Adipocyte (in vitro differentiated cells): Measurements from ENCODE around the gene CNDP2.
A peak's percentile ranks its signal among the peaks of the same experiment; 100 is the strongest.

Experiments used
- DNase-seq: peaks from one replicate; pipeline ENCODE4 v3.0.0-alpha.2; 2015; ENCODE audit warnings: low read depth
- H3K27me3 ChIP-seq: replicated peaks from 2 replicates; pipeline ENCODE4 v1.7.0; 2013; ENCODE audit warnings: mild to moderate bottlenecking, low read length, moderate library complexity; ENCODE audit not compliant: control insufficient read depth, insufficient read depth
- H3K36me3 ChIP-seq: 2 replicates; pipeline ENCODE4 v1.7.0; 2013; ENCODE audit warnings: low read length, mild to moderate bottlenecking, moderate library complexity; ENCODE audit not compliant: control insufficient read depth, insufficient read depth, severe bottlenecking
- H3K4me1 ChIP-seq: 2 replicates; pipeline ENCODE4 v1.7.0; 2013; ENCODE audit warnings: mild to moderate bottlenecking, low read length, moderate library complexity; ENCODE audit not compliant: control insufficient read depth, insufficient read depth
- H3K4me3 ChIP-seq: 2 replicates; pipeline ENCODE4 v1.7.0; 2013; ENCODE audit warnings: mild to moderate bottlenecking, low read length, moderate library complexity
- H3K9ac ChIP-seq: 2 replicates; pipeline ENCODE4 v1.7.0; 2013; ENCODE audit warnings: mild to moderate bottlenecking, low read length, moderate library complexity
- H3K9me3 ChIP-seq: 2 replicates; pipeline ENCODE4 v1.7.0; 2013; ENCODE audit warnings: mild to moderate bottlenecking, low read length, moderate library complexity; ENCODE audit not compliant: control insufficient read depth

The CNDP2 gene

DNA sequence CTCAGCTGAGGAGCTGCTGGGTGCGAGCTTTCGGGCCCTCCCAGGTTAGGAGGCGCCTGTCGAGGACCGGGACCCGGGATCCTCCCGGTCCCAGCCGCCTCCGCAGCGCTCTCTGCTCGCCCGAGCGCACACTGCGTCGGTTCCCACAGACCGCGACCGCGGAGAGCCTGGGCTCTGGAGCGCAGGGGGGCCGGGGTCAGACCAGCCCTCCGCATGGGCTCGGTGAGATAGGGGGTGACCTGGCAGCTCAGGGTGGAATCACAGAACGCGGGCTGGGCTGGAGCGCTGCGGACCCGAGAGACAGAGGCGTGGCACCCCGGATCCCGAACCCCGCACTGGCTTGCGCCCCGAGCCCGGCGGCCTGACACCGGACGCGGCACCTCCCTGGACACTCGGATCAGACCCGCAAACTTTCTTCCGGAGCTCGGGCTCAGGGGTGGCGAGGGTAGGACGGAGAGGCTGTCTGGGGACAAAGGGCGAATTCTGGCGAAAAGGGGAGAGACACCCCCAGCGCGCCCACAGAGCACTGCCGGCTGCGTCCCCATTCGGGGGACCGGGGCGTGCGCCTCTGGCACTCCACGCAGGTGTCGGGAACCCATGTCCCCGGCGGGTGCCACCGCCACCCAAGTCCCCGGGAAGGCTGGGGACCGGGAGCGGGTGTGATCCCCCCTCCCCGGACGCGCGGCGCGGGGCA lies 39.7 kb upstream of the CNDP2 start:
- DNase-seq, result no peak
- Histone ChIP-seq H3K4me3 (no peak overlapping the region), H3K27me3 (peaks cover 72% of the 10 kb centered on the region), H3K9ac (no peak overlapping the region), H3K9me3 (no peaks in the 10 kb centered on the region), H3K36me3 (no peaks in the 10 kb centered on the region), H3K4me1 (no peaks in the 10 kb centered on the region)

DNA sequence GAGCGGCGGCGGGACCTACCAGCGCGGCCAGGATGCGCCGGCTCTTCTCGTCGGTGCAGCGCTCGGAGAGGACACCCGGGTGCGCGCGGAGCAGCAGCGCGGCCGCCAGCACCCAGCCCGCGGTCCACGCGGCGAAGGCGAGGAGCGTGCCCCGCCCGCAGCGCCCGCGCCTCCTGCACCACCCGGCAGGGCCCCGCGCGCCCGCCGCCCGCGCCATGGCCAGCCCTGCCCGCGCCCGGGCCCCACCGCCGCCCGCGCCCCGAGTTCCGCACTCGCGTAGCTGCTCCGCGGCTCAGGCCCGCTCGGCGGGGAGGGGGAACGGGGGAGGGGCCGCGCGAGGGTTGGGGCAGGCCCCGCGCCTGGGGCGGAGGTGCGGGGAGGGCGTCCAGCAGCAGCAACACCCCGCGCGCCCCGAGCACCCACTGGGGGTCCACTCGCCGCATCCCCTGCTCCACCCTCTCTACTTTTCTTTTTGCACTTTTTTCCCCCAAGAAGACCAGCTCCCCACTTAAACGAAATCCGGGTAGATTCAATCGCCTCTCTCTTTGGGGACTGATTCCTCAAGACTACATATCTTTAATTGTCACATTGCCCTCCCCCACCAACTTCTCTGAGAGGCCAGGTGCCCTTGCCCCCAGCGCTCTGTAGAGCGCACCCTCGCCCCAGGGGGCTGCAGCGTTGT lies 39.0 kb upstream of the CNDP2 start, which contains the start of gene DIPK1C:
TSS of gene DIPK1C (minus strand) at position 266 of the 682 bp plus-strand sequence. CDS start at position 217, 49 bp downstream.
- DNase-seq, result peak; percentile 7
- H3K4me3 ChIP-seq, result no peak within 1 kb of the TSS

DNA sequence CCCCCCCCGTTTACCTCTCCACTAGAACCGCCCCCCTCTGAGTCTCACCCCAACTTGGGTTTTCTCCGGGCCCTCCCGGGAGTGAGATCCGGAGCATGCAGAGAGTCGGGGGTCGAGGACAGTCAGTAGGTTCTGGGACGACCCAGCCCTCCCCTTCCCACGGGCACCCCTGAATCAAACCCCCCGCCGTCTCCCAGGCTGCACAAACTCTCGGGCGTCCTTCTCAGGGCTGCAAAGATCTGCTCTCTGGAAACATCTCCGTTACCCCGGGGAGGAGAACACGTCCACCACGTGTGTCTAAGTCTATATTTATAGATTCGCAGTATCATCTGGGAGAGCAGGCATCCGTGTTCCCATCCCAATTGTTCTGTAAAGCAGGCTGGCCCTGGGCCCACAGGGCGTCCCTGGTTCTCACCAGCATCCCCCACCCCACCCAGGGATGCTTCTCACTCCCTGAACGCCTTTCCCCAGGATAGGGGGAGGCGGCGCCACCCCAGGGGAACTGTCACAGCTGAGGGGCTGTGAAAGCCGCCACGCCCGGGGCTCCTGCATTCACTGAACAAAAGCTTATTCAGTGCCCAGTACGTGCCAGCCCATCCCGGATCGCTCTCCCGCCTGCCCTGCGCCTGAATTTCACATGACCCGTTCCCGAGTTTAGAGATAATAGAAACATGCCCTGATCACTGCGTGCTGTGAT lies 38.3 kb upstream of the CNDP2 start:
- H3K9me3 ChIP-seq, result peaks cover 8% of the 10 kb centered on the region
- H3K27me3 ChIP-seq, result peaks cover 82% of the 10 kb centered on the region
- no peak overlapping the region for H3K9ac ChIP-seq
- H3K36me3 ChIP-seq, result no peaks in the 10 kb centered on the region
- H3K4me3 ChIP-seq, result no peak overlapping the region
- no peaks in the 10 kb centered on the region for H3K4me1 ChIP-seq
- DNase-seq, result no peak

More for the DNA sequence above, 39.0 kb upstream of the CNDP2 start, which contains the start of gene DIPK1C:
- Histone ChIP-seq H3K36me3 (no peaks in the 10 kb centered on the region), H3K9ac (no peak within 1 kb of the TSS), H3K27me3 (peaks cover 76% of the 10 kb centered on the region), H3K9me3 (peaks cover 1% of the 10 kb centered on the region), H3K4me1 (no peaks in the 10 kb centered on the region)

DNA sequence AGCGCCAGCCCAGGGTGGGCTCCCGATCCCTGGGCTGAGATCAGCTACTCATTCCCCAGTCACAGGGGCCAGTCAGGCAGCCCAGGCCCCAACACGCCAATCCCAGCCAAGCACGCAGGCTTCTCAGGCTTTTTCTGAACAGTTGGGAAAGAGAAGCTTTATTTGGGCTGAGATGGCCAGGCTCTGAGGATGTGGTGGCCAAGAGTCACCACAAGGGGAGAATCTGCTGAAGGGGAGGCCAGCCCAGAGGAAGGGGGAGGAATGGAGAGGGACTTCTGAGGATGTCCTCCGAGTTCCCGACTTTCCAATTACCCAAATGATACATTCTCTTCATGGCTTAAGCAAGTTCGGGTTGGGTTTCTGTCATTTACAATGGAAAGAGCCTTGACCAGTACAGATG lies 36.3 kb upstream of the CNDP2 start:
- Histone ChIP-seq H3K9me3 (peaks cover 10% of the 10 kb centered on the region), H3K27me3 (peaks cover 81% of the 10 kb centered on the region), H3K4me3 (no peak overlapping the region), H3K36me3 (no peaks in the 10 kb centered on the region), H3K9ac (no peak overlapping the region), H3K4me1 (no peaks in the 10 kb centered on the region)
- DNase-seq, result no peak

DNA sequence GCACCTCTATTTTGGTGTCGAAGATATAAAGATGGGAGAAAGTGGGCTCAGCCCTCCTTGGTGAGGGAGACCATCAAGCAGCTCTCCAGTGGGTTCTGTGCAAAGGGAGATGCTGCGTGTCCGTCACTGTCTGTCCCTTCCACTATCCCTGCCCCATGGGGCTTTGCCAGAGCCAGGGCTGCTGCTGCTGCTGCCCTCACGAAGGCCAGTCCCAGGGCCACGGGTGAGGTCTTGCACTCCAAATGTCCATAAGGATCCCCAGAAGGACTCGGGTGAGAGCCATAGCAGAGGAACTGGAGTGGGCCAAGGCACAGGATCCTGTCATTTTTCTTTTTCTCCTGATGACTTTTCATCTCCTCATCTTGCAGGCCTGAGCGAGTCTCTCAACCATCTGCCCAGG lies 35.3 kb upstream of the CNDP2 start:
- H3K9me3 ChIP-seq, result peaks cover 10% of the 10 kb centered on the region
- H3K4me1 ChIP-seq, result no peaks in the 10 kb centered on the region
- H3K36me3 ChIP-seq, result no peaks in the 10 kb centered on the region
- H3K9ac ChIP-seq, result no peak overlapping the region
- H3K27me3 ChIP-seq, result peaks cover 78% of the 10 kb centered on the region
- H3K4me3 ChIP-seq, result no peak overlapping the region
- no peak for DNase-seq

DNA sequence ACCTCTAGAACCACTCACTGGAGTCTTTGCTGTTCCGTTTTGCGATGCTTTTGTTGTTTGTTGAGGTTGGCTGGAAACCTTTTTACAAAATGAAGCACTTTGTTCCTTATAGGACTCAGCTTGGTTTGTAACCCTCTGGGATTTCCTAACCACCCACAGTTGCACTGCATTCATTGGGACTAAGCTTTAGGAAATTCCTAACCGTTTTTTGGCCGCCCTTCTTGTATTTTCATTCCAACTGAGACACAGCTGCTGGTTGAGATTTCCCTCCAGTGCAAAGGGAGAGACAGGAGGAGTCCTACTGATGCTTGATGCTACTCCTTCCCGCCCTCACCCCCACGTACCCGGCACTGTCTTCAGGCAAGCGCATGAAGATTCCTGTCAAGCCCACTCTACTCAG lies 32.9 kb upstream of the CNDP2 start:
- H3K4me3 ChIP-seq, result no peak overlapping the region
- H3K4me1 ChIP-seq, result no peaks in the 10 kb centered on the region
- peaks cover 10% of the 10 kb centered on the region for H3K9me3 ChIP-seq
- no peaks in the 10 kb centered on the region for H3K36me3 ChIP-seq
- peaks cover 64% of the 10 kb centered on the region for H3K27me3 ChIP-seq
- H3K9ac ChIP-seq, result no peak overlapping the region
- DNase-seq, result no peak

DNA sequence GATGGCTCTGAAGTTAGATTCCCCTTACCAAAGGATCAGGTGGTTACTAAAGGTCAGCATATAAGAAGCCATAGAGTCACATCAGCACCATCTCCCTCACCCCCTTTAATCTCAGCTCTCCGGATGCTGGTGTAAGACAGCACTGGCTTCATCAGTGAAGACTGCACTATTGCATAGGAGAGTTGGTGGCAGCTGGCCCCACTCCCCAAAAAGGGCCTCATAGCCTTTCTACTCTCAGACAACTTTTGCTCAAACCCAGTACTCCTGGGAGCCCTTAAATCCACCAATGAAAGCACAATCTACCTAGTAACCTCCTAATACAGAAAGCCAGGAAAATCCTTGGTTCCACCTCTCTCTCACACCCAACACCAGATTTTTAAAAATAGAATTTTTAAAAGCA lies 32.2 kb upstream of the CNDP2 start:
- Histone ChIP-seq H3K36me3 (no peaks in the 10 kb centered on the region), H3K27me3 (peaks cover 57% of the 10 kb centered on the region), H3K4me1 (no peaks in the 10 kb centered on the region), H3K9me3 (peaks cover 10% of the 10 kb centered on the region), H3K9ac (no peak overlapping the region), H3K4me3 (no peak overlapping the region)
- no peak for DNase-seq

DNA sequence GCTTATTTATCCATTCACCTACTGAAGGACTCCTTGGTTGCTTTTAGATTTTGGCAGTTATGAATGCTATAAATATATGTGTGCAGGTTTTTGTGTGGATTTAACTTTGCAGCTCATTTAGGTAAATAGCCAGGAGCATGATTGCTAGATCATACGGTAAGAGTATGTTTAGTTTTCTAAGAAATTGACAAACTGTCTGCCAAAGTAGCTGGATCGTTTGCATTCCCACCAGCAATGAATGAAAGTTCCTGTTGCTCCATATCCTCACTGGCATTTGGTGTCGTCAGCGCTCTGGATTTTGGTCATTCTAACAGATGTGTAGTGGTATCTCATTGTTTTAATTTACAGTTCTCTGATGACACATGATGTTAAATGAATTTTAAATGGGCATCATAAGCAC lies 30.4 kb upstream of the CNDP2 start:
- Histone ChIP-seq H3K9me3 (peaks cover 22% of the 10 kb centered on the region), H3K36me3 (no peaks in the 10 kb centered on the region), H3K4me3 (no peak overlapping the region), H3K4me1 (no peaks in the 10 kb centered on the region), H3K27me3 (peaks cover 40% of the 10 kb centered on the region), H3K9ac (no peak overlapping the region)
- DNase-seq, result no peak

DNA sequence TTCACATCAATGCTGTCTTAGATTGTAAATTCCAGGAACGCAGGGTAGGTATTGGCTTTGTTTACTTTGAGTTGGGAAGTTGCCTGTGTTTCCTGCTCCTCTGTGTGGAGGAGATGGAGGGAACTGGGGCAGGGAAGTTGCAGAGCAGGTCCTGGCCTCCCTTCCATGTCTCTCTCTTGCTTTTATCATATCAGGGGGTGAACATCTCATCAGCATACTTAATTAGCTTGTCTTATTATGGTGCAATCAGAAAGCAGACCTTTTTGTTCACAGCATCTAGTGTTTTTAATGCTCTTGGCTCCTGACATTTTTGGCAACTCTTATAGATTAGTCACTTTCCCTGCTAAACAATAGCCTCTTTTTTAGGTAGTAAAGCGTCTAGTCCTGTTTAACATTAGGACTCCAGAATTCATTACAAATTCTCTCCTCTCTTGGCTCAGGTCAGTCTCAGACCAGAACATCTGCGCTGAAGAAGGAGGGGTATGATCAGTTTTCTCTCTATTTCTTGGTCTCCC lies 27.6 kb upstream of the CNDP2 start:
- no peak overlapping the region for H3K9ac ChIP-seq
- H3K36me3 ChIP-seq, result no peaks in the 10 kb centered on the region
- no peak overlapping the region for H3K4me3 ChIP-seq
- peaks cover 25% of the 10 kb centered on the region for H3K27me3 ChIP-seq
- no peak for DNase-seq
- H3K4me1 ChIP-seq, result peaks cover 3% of the 10 kb centered on the region
- peaks cover 19% of the 10 kb centered on the region for H3K9me3 ChIP-seq

DNA sequence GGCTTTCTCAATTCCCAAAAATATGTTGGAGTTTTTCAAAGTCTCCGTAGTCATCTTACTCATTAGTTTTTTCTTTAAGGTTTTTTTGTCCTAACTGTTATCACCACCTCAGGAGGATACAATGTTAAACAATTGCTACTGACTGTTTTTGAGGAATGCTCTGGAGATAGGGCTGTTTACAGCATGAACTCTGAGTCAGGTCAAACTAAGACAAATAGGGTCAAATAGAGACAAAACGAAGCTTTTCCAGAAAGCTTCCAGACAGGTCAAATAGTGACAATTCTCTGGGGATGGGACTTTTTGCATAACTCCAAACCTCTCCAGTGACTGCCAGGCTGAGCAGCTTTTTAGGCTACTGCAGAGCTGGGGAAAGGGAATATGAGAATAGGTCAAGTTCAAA lies 23.9 kb upstream of the CNDP2 start:
- Histone ChIP-seq H3K4me1 (peaks cover 3% of the 10 kb centered on the region), H3K9ac (no peak overlapping the region), H3K36me3 (no peaks in the 10 kb centered on the region), H3K27me3 (peaks cover 31% of the 10 kb centered on the region), H3K4me3 (no peak overlapping the region), H3K9me3 (peaks cover 19% of the 10 kb centered on the region)
- DNase-seq, result no peak

DNA sequence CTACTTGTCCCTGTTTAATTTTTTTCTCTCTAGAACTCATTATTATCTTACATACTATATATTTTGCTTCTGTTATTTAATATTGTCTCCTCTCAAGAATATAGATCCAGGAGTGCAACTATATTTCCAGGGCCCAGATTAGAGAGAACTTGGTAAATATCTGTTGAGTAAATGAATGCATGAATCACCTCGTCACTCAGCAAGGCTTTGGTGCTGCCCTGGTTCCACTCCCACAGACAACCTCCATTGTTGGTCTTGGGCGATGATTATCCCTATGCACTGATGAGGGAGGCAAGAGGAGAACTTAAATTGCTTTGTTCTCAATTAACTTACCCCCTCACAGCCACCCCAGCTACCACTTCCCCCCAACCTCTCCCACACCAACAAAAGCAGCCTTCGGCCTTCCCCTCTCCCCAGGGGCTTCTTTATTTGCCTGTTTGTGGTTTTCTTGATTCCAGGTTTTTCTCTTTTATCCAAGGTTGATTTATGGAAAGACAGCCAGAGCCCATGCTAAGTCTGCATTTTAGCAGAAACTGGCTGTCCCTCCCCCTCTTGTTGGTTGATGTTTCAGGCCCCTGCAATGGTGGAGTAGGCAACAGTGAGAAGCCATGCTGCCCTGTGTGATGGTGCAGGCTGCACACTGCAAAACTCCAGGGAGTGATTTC lies 22.1 kb upstream of the CNDP2 start:
- no peak for DNase-seq
- peaks cover 3% of the 10 kb centered on the region for H3K4me1 ChIP-seq
- H3K27me3 ChIP-seq, result peaks cover 31% of the 10 kb centered on the region
- no peaks in the 10 kb centered on the region for H3K36me3 ChIP-seq
- H3K9ac ChIP-seq, result no peak overlapping the region
- H3K9me3 ChIP-seq, result peaks cover 19% of the 10 kb centered on the region
- H3K4me3 ChIP-seq, result no peak overlapping the region
